Measurements from ENCODE around the gene HSBP1. TPM values are rescaled to one million over a fixed set of nuclear protein-coding genes. Genes with fewer than 3 reads are reported as not detected.

Gene HSBP1
- total RNA-seq, 1 donor from 2014 or later, result 38.1 TPM

DNA sequence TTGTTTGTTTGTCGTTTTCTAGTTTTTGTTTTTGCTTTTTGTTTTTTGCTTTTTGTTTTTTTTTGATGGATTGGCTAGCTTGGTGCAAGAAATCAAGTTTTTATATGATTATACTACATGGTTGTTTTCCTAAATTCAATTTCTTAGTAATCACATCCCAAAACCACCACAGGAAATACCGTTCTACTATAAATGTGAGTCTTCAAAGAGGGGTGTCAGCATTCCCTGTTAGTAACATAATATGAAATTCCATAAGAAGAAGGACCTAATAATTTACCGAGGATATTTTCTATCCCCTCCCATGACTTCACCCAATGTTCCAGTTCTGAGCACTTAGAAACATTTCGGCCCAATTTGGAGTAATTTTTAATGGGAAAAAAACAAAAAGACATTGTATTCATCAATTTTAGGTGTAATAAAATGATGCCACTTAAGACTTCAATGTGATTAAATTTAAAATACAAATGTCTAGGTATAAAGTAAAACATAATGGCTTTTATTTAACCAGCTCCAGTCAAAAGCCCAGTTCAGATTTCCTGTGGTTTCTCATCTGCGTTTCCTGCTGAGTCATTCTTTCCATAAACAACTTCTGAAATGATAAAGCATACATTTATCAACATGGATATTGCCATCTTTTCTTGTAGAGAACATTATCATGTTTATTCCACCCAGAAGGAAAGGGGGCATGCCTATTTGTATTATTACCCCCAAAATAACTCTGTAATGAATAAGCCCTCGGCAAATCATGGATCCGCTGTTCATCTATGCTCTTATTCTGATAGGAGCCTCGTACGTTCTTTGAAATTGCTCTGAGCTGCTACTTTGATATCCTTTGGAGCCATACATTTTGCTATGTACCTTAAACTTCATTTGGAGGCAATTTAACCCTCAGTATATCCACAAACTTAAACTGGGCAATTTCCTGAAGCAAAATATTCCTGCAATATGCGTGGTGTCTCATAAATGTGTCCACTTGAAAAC lies 28.1 kb downstream of the HSBP1 start:
- DNase-seq (ENCODE audit: extremely low read depth, low read depth, low spot score), result peak; percentile 64

DNA sequence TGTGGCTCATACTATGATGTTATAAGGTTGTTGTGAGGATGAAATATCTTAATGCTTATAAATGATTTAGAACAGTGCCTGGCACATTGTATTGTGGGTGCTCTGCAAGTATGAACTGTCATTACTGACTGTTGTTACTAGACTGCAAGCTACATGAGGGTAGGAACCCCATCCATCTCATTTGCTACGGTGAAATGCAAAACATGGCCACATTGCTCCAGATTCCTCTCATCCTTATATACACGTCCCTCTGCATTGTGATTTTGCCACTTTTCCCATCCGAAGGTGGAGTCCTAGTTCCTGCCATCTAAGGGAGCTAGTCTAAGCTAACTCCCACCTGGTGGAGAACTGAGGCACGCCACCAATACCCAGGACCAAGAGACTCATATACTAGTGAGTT lies 29.8 kb downstream of the HSBP1 start:
- no peak for DNase-seq (ENCODE audit: extremely low read depth, low read depth, low spot score)

DNA sequence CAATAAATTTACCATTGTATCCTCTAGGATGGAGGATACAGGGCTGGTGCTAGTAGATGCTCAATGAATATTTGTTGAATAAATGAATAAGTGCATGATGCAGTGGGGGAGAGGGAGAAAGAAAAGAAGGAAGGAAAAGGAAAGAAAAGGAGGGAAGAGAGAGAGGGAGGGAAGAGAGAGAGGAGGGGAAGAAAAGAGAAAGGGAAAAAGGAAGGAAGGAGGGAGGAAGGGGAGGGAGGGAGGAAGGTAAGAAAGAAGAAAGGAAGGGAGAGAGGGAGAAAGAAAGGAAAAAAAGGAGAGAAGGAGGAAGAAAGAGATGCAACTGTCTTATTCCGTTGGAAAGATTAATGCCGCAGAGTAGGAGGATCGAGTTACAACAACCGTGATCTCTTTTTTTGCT lies 30.4 kb downstream of the HSBP1 start:
- no peak for DNase-seq (ENCODE audit: extremely low read depth, low read depth, low spot score)

DNA sequence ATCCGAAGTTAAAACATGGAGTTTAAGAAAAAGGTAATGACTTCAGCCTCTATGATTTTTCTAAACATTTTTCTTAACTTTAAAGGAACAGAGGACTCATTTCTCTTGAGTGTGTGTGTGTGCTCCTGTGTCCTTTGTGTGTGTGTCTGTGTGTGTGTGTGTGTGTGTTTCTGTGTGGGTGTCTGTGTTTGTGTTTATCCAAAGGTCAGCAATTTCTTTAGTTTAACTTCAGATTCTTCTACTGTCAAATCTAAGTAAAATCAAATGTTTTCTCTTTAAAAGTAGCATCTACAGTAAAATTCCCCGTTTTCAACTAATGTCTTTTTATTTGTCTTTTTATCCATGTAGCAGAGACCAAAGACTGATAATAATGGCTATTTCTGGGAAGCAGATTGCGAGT lies 31.8 kb downstream of the HSBP1 start:
- no peak for DNase-seq (ENCODE audit: extremely low read depth, low read depth, low spot score)

DNA sequence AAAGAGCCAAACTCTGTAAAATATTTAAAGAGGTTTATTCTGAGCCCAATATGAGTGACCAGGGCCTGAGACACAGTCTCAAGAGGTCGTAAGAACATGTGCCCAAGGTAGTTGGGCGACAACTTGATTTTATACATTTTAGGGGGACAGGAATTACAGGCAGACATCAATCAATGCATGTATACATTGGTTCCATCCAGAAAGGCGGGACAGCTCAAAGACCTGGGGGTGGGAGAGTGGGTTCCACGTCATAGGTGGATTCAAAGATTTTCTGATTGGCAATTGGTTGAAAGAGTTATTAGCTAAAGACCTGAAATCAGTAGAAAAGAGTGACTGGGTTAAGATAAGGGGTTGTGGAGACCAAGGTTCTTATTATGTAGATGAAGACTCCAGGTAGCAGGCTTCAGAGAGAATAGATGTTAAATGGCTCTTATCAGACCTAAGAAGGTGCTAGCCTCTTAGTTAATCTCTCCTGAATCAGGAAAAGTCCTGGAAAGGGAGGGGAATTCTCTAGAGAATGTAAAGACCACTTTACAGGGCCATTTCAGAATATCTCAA lies 32.4 kb downstream of the HSBP1 start:
- no peak for DNase-seq (ENCODE audit: extremely low read depth, low read depth, low spot score)

DNA sequence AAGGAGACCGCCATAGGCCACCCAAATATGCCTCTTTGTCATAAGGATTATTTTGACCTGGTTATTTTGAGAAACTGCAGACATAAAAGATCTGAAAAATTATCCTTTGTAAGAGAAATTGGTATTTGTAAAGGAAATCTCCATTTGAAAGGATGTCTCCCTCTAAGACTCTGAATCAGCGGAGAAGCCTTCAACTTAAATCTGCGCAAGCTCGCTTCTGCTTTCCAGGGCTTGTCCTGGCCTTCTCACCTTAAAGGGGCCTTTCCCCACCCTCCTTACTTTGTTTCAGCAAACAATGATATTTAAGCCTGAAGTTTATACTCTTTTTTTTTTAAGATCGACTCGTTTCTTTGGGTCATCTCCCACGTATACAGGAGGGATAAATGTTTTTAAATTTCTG lies 34.5 kb downstream of the HSBP1 start:
- no peak for DNase-seq (ENCODE audit: extremely low read depth, low read depth, low spot score)

DNA sequence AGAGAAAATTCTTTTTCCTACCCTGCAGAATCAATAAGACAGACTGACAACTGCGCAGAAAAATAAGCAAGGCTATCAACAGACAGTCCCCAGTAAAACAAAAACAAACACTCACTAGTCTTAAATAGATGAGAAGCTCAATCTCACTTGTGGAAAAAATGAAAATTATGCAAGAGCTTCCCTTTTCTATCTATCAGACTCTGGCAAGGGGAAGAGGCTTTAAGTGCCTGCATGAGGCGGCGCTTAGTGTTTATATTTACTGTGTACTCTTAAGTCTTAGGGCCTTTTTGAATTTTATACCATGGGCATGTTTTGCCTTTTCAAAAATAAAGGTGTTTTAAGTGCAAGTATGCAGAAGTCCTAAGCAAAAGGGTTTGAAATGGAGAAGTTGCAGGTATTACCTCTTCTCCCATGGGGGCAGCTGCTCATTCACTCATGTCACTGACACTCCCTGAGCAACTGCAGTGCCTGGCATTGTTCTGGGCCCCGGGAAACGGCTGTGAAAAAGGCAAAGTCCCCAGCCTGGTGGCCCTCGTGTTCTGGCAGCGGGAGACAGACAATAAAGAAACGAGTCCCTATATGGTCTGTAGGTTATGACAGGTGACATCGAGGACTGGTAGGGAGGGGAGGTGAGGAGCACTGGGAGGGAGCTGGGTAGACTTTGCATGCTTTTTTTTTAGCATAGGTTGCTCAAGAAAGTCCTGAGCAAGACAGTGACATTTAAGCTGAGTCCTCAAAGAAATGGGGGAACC lies 35.2 kb downstream of the HSBP1 start:
- no peak for DNase-seq (ENCODE audit: extremely low read depth, low read depth, low spot score)

DNA sequence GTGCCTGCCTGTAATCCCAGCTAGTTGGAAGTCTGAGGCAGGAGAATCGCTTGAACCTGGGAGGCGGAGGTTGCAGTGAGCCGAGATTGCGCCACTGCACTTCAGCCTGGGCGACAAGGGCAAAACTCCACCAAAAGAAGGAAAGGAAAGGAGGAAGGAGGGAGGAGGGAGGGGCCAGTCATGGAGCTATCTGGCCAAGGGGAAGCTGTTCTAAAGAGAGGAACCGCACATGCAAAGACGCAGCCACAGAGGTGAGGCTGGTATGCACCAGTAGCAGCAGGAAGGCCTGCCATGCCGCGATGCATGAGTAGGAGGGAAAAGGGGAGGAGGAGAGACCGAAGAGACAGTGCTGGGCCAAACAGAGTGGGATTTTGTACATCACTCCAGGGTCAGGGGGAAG lies 35.9 kb downstream of the HSBP1 start:
- no peak for DNase-seq (ENCODE audit: extremely low read depth, low read depth, low spot score)

DNA sequence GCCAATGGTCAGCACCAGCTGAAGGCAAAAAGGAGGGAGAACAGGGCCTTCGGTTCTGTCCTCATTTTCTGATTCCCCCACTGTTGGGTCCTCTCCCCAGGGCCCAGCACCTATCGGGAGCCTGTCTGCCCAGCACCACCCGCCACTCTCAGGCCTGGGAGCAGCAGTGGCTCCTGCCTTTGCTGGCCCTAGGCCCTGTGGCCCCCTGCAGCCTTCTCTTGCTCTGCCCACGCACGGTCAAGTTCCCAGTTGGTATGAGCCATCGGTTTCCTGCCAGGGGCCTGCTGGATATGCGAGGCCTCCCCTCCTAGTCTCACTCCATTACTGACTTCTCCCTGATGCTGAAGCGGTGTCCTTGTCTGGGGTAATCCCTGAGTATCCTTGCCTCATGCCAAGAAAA lies 37.5 kb downstream of the HSBP1 start:
- no peak for DNase-seq (ENCODE audit: extremely low read depth, low read depth, low spot score)

DNA sequence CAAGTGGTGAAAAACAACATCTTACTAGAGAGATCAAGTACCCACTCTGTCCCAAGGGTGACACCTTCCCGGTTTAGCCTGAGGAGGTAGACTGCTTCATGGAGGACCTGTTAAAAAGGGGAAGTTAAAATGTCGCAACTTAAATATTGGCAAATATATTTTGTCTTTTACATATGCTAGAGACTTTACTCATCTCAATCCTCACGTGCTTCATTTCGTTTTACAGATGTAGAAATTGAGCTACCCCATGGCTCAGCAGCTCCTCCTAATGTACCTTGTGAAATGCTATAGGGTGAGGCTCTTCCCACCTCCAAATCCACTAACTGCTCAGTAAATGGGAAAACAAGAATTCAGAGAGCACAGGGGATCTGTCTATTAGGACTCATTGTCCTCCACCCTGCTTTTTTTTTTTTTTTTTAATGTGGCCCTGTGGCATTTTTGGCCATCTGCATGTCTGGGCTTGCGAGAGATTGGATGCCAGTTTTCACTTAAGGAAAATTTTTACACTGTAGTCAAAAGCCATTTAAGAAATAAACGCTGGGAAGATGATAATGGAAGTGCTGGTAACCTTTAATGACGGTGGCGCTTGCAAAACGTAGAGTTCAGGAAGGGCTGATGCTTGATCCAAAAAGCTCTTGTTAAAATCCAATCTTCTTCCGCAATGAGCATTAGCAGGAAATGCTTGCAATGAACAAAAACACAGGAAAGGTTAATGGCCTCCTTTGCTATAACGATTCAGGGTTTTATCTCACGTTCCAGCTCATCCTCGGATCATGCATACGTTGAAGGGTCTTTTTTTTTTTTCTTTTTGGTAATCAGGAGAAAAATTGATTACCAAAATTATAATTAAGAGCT lies 39.8 kb downstream of the HSBP1 start:
- DNase-seq (ENCODE audit: extremely low read depth, low read depth, low spot score), result no peak

DNA sequence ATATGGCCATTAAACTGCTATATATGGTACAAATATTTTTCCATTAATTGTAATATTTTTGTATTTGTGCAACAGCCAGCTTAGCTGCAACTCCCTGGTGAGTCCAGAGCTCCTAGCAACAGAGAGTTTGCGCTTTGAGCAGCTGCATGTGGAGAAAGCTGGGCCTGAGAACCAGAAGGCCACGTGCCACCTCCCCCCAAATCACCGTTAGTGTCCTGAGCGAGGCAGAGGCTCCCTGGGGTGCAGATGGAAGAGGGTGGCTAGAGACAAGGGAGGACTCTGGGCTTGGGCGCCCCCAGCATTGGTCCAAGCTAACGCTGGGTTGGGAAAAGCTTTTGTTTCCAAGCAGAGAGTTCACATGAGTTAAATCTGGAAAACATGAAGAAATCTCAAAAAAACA lies 41.6 kb downstream of the HSBP1 start:
- DNase-seq (ENCODE audit: extremely low read depth, low read depth, low spot score), result no peak

DNA sequence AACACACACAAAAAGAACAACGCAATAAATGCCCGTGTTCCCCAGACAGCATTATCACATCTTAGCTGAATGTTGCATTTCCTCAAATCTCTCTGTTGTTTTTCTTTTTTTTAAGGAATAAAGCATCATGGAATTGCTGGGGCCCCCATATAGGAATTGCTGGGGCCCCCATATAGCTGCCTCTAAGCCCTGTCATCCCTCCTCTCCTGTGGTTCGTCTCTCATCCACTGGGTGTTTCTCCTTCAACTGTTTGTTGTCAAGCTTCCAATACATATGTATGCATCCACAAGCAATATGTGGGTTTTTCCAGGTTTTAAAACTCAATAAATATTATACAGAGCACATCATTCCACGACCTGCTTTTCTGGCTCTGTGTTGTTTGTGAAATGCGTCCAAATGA lies 43.2 kb downstream of the HSBP1 start:
- no peak for DNase-seq (ENCODE audit: extremely low read depth, low read depth, low spot score)

DNA sequence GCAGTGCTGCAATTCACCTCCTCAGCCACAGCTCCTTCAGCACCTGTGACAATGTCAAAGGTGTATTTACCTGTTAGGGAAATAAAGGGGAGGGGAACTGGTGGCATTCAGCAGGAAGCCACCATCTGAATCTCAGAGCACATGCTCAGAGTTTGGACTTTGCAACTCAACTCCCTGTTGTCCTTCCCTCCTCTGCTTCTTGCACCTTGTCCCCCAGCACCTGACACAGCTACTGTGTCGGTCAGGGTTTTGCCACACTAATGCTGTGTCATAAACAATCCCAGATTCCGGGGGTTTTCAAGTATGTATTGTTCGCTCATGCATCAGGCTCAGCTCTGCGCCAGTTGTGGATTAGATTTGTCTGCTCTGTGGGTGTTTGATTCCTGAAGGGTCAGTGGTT lies 43.7 kb downstream of the HSBP1 start:
- DNase-seq (ENCODE audit: extremely low read depth, low read depth, low spot score), result no peak

DNA sequence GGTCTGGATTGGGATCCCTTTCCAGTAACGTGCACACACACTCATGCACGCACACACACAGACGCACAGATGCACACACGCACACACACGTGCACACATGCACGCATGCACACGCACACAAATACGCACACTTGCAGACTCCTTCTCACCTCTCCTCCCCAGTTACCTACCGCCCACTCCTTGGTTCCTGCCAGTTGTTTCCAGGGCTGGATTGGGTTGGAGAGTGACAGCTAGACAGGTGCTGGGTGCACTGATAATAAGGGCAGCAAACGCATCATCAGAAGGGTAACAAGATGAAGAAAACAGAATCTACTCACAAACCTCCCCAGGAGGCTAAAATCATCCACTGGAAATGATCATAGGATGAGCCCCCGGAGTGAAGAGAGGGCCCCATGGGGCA lies 45.0 kb downstream of the HSBP1 start:
- no peak for DNase-seq (ENCODE audit: extremely low read depth, low read depth, low spot score)

DNA sequence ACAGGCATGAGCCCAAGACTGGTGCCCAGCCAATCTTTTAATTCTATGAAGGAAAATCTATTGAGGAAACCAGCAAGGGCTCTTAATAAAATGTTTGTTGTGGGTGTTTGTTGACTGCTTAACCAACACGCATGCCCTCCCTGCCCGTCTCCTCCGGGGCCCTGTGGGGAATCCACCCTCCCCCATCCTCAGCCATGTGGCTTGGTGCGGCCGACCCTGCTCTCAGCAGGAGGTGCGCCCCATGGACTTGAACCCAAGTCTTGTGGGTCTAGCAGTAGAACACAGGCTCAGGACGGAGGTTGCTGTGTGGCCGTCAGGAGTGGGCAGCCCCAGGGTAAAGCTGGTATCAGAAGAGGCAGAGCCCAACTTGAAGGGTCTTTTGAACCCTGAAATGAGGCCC lies 46.1 kb downstream of the HSBP1 start:
- DNase-seq (ENCODE audit: extremely low read depth, low read depth, low spot score), result no peak

DNA sequence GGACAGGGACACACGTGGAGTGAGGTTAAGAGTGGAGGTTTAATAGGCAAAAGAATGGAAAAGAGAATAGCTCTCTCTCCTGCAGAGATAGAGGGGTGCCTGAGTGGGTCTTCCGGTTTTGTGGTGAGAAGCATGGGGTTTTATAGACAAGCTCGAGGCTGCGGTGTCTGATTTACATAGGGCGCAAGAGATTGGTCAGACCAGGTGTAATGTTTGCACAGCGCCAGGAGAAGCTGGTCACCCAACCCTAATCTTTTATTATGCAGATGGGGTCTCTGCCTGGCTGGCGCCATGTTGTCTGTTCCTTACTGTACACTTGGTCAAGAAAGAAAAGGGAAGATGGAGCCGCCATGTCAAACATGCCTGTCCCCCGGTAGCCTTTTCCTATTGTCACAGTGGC lies 46.6 kb downstream of the HSBP1 start:
- DNase-seq (ENCODE audit: extremely low read depth, low read depth, low spot score), result no peak

DNA sequence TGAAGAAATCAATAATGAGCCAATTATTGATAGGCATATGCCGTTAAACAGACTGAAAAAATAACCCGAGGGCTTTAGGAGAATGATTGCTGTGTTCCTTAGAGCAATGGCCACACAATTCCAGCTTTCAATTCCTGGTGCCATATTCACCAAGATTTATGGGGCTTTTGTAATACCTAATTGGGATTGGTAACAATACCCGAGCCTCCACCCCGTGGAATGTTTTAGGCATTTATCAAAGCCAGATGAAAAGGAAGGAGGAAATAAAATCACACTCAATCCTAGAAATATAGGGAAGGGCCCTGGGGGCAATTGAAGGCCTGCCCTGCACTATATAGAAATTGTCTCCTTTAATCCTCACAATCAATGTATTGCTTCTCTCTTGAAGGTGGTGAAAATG lies 49.0 kb downstream of the HSBP1 start:
- no peak for DNase-seq (ENCODE audit: extremely low read depth, low read depth, low spot score)

DNA sequence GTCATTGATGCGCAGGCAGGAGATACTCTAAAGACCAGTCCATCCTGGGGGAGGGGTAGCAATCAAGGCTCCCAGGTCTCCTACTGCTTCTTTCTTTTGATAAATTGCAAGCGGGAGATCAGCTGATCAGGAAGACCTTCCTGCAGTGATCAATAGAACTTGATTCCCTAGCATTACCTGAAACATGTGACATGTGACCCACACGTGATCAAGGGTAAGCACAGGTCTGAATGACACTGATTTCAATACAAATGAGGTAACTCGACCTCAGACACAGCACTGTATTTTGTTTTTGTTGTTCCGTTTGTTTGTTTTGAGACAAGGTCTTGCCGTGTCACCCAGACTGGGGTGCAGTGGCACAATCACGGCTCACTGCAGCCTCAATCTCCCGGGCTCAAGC lies 51.5 kb downstream of the HSBP1 start:
- DNase-seq (ENCODE audit: extremely low read depth, low read depth, low spot score), result no peak

DNA sequence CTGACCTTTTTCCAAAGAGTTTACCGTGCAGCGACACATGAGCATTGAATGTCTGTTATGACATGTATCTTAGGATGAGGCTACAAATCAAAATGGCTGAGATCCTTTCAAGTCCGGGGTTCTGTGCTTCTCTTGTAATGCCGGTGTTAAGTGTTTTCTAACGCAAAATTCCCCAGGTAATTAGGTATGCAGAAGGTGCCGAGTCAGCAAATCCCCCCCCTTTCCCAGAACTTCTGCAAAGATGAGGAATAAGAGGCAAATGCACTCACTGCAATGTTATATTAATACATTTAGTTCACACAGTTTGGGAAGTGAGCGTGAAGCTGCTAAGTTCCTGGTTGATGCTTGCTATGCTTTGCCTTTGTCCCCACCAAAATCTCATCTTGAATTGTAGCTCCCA lies 54.9 kb downstream of the HSBP1 start:
- DNase-seq (ENCODE audit: extremely low read depth, low read depth, low spot score), result no peak

DNA sequence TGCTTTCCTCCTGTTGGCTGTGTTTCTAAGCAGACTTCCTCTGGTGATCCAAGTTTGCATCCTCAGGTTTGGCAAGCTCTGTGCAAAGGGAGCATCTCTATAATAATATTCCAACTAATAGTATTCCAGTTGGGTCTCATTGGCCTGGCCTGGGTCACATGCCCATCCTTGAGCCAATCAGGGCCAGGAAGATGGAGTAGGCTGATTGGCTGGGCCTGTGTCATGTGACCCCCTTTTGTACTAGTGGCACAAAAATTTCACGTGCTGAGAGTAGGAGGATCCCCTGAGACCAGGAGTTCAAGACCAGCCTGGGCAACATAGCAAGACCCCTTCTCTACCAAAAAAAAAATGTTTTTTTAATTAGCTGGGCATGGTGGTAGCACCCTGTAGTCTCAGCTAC lies 55.9 kb downstream of the HSBP1 start:
- no peak for DNase-seq (ENCODE audit: extremely low read depth, low read depth, low spot score)
